Stomach (tissue), 9 donors: ENCODE measurements around the gene HS2ST1. TPM values are rescaled to one million over a fixed set of nuclear protein-coding genes. Genes with fewer than 3 reads are reported as not detected.

Source experiments
- DNase-seq, 2 donors: peaks; one replicate each; pipeline versions ENCODE4 v3.0.0 to v3.0.0-alpha.2; 2013 to 2019
- H3K27ac ChIP-seq, 5 donors: fragments of 200-600 bp in 4 of 5; sonication (generic) in 4 of 5; one replicate each; pipeline ENCODE4 v1.5.1; 2013 to 2019; ENCODE audit warnings: mild to moderate bottlenecking in 1 of 5, moderate library complexity in 1 of 5
- H3K27me3 ChIP-seq, 3 donors: fragments of 200-600 bp; sonication (generic); one replicate each; pipeline ENCODE4 v1.5.1; 2017 to 2019; ENCODE audit warnings: mixed run types in 1 of 3
- H3K36me3 ChIP-seq, 4 donors: fragments of 200-600 bp; sonication (generic); 1 replicate in 3 of 4; 2 replicates in 1 of 4; pipeline ENCODE4 v1.5.1; 2016 to 2019
- H3K4me1 ChIP-seq, 4 donors: fragments of 200-600 bp; sonication (generic); one replicate each; pipeline ENCODE4 v1.5.1; 2016 to 2019
- H3K4me3 ChIP-seq, 4 donors: fragments of 200-600 bp; sonication (generic) in 3 of 4; one replicate each; pipeline ENCODE4 v1.5.1; 2016 to 2019; ENCODE audit warnings: mild to moderate bottlenecking in 1 of 4
- H3K9me3 ChIP-seq, 4 donors: fragments of 200-600 bp; sonication (generic); one replicate each; pipeline ENCODE4 v1.5.1; 2016 to 2019
- EP300 ChIP-seq: sonication (generic); formaldehyde crosslinking; IDR thresholded peaks from one replicate; pipeline ENCODE4 v1.6.1; 2017; ENCODE audit warnings: antibody characterized with exemption
- POLR2A ChIP-seq, 4 donors: fragments of 450-650 bp; IDR thresholded peaks; one replicate each; pipeline ENCODE4 v1.6.1; 2016; ENCODE audit warnings: antibody characterized with exemption in 4 of 4, control low read depth in 2 of 4, mild to moderate bottlenecking in 1 of 4, moderate library complexity in 1 of 4
- POLR2AphosphoS5 ChIP-seq, 3 donors: sonication (generic); formaldehyde crosslinking; IDR thresholded peaks; one replicate each; pipeline ENCODE4 v1.6.1; 2016; ENCODE audit warnings: antibody characterized with exemption in 3 of 3
- WGBS, 5 donors: extraction: QIAGEN DNeasy Blood & Tissue Kit in 3 of 5; methylation state at CpG; one replicate each; pipeline versions ENCODE4 v1.1.5 to v1.1.7; 2013 to 2018; 5-methylcytosine and 5-hydroxymethylcytosine counted together
- intact Hi-C: fragments of 100-400 bp; cut with DNase I; formaldehyde crosslinking; loops from one replicate; pipeline ENCODE4 v1.15.1; 2023; ENCODE audit warnings: low total_unique reads
- polyA plus RNA-seq, 3 donors: library from polyadenylated mRNA; stranded (reverse); fragments of 200-250 nt; gene quantifications; one replicate each; pipeline ENCODE4 v1.2.3, GENCODE V29; 2013
- total RNA-seq, 5 donors: library from RNA; depleted of rRNA; stranded (reverse); fragments of >200 nt; gene quantifications; one replicate each; pipeline versions ENCODE4 v1.1.0 to v1.2.3, GENCODE V29; 2014 to 2016
- TF ChIP-seq, protein P1 (sequence below), 7 experiments: fragments of 450-650 bp in 4 of 7; fragments of 200-600 bp in 3 of 7; sonication (generic) in 3 of 7; IDR thresholded peaks; one replicate each; pipeline ENCODE4 v1.5.1; 2016 to 2019; ENCODE audit warnings: antibody characterized with exemption in 7 of 7, control low read depth in 2 of 7, mild to moderate bottlenecking in 1 of 7
- donor health status: healthy with polysubstance abuse.
- donor health status: Bipolar disorder and iron deficiency.
- donor health status: healthy.

Gene HS2ST1
- total and polyA plus RNA-seq, 8 donors, result 1.8 to 29.0 (median 5.1) TPM

GRCh38 chr1:87108814-87109411, 194.5 kb downstream of the HS2ST1 start:
- no peak overlapping the region for H3K27ac ChIP-seq
- H3K9me3 ChIP-seq, result no peaks in the 10 kb centered on the region
- H3K36me3 ChIP-seq, result no peaks in the 10 kb centered on the region
- intact Hi-C loops, result no loop called here
- 95 to 100% (median 100%) methylated on average over 1 of the region's 1 CpG for WGBS, 5 donors
- H3K4me1 ChIP-seq, result no peaks in the 10 kb centered on the region
- H3K27me3 ChIP-seq, result no peaks in the 10 kb centered on the region
- no peak for DNase-seq
- TF ChIP-seq, protein P1, sequence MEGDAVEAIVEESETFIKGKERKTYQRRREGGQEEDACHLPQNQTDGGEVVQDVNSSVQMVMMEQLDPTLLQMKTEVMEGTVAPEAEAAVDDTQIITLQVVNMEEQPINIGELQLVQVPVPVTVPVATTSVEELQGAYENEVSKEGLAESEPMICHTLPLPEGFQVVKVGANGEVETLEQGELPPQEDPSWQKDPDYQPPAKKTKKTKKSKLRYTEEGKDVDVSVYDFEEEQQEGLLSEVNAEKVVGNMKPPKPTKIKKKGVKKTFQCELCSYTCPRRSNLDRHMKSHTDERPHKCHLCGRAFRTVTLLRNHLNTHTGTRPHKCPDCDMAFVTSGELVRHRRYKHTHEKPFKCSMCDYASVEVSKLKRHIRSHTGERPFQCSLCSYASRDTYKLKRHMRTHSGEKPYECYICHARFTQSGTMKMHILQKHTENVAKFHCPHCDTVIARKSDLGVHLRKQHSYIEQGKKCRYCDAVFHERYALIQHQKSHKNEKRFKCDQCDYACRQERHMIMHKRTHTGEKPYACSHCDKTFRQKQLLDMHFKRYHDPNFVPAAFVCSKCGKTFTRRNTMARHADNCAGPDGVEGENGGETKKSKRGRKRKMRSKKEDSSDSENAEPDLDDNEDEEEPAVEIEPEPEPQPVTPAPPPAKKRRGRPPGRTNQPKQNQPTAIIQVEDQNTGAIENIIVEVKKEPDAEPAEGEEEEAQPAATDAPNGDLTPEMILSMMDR (IDR thresholded peaks at IDR 0.05), result no peak
- TF ChIP-seq POLR2AphosphoS5 (IDR thresholded peaks at IDR 0.05) (no peak), EP300 (no peak), POLR2A (IDR thresholded peaks at IDR 0.05) (no peak)
- no peak overlapping the region for H3K4me3 ChIP-seq

- Histone ChIP-seq H3K27me3 (no peaks in the 10 kb centered on the region), H3K4me1 (no peaks in the 10 kb centered on the region), H3K36me3 (no peaks in the 10 kb centered on the region), H3K9me3 (no peaks in the 10 kb centered on the region), H3K4me3 (no peak overlapping the region), H3K27ac (no peak overlapping the region)
- intact Hi-C loops, result no loop called here
- 40 to 61% (median 42%) methylated on average over 5 of the region's 5 CpGs for WGBS, 5 donors
- no peak for TF ChIP-seq POLR2A (IDR thresholded peaks at IDR 0.05)
- DNase-seq, result no peak
Measured at GRCh38 chr1:87111659-87112371, 197.4 kb downstream of the HS2ST1 start.

DNA sequence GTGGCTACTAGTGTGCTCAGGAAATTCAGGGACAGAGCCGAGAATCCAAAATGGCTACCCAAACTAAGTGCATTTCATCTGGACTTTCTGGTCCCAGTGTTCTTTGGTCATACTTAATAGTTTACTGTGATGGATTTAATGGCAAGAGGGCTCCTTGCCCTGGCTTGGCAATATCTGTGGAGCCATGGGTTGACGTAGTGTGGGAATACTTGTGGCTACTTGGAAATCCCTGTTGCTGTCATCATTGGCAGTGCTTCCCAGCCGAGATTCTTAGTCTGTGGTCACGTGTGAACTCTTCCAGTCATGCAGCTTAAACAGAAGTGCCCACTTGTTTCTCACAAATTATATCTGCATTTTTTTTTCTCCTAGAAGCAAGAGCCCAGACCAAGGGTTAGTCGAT, 198.9 kb downstream of the HS2ST1 start:
- intact Hi-C loops, result no loop called here
- H3K4me3 ChIP-seq, result no peak overlapping the region
- no peaks in the 10 kb centered on the region for H3K36me3 ChIP-seq
- H3K9me3 ChIP-seq, result no peaks in the 10 kb centered on the region
- no peak overlapping the region for H3K27ac ChIP-seq
- 84 to 93% (median 89%) methylated on average over 5 of the region's 5 CpGs for WGBS, 5 donors
- TF ChIP-seq, protein P1 (IDR thresholded peaks at IDR 0.05), result no peak
- TF ChIP-seq POLR2AphosphoS5 (IDR thresholded peaks at IDR 0.05) (no peak), POLR2A (IDR thresholded peaks at IDR 0.05) (no peak), EP300 (no peak)
- no peak for DNase-seq
- H3K4me1 ChIP-seq, result no peaks in the 10 kb centered on the region
- H3K27me3 ChIP-seq, result no peaks in the 10 kb centered on the region

- Histone ChIP-seq H3K9me3 (no peaks in the 10 kb centered on the region), H3K27ac (no peak overlapping the region), H3K27me3 (no peaks in the 10 kb centered on the region), H3K4me1 (no peaks in the 10 kb centered on the region), H3K36me3 (no peaks in the 10 kb centered on the region), H3K4me3 (no peak overlapping the region)
- TF ChIP-seq, protein P1 (IDR thresholded peaks at IDR 0.05), result no peak
- TF ChIP-seq POLR2AphosphoS5 (IDR thresholded peaks at IDR 0.05) (no peak), EP300 (no peak), POLR2A (IDR thresholded peaks at IDR 0.05) (no peak)
- DNase-seq, result no peak
- intact Hi-C loops, result no loop called here
- WGBS, 5 donors, result 67 to 87% (median 80%) methylated on average over 3 of the region's 3 CpGs
Measured at GRCh38 chr1:87115317-87115890, 201.0 kb downstream of the HS2ST1 start.

DNA sequence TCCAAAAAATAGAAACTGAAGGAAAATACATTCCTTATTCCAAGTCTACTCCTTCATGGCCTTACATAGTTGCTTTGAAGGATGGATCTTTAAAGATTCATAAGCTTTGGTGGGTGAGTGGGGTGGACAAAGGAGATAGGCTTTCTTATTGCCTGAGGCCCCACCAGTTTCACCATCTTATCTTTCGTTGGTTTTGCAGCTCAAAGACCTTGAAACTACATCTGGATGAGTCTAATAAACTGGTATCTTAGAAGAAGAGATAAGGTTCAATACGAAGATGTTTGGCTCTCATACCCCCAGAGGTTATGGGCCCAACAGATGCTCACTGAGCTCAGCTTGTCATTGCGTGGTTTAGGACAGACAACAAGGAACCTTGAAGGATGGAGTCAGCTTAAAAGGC, 201.5 kb downstream of the HS2ST1 start:
- Histone ChIP-seq H3K27ac (no peak overlapping the region), H3K36me3 (no peaks in the 10 kb centered on the region), H3K4me1 (no peaks in the 10 kb centered on the region), H3K27me3 (no peaks in the 10 kb centered on the region), H3K4me3 (no peak overlapping the region), H3K9me3 (no peaks in the 10 kb centered on the region)
- no peak for DNase-seq
- intact Hi-C loops, result no loop called here
- TF ChIP-seq POLR2A (IDR thresholded peaks at IDR 0.05) (no peak), POLR2AphosphoS5 (IDR thresholded peaks at IDR 0.05) (no peak), EP300 (no peak)
- TF ChIP-seq, protein P1 (IDR thresholded peaks at IDR 0.05), result no peak
- WGBS, 5 donors, result 69 to 78% (median 76%) methylated on average over 3 of the region's 3 CpGs
